ENCODE measurements around the gene CATSPERE.

GRCh38 chr1:244436336-244437085 lies 24.6 kb upstream of the CATSPERE start:
- TF ChIP-seq CTCF (IDR thresholded peaks at IDR 0.05): no peak
- no peak for TF ChIP-seq POLR2A (IDR thresholded peaks at IDR 0.05)
